Activated effector memory CD4-positive, alpha-beta T cell treated with Interleukin-2 at 50 U/mL for 16 hours (primary cell): ENCODE results near the gene ITGA1.
"Not testable (repeated sequence)": the region's sequence is repeated elsewhere in the genome, so short reads cannot be mapped to it uniquely, and the experiment has no call there.

Source experiments
- DNase-seq: peaks from one replicate; pipeline ENCODE4 v3.0.0-alpha.2; 2020

The ITGA1 gene

GRCh38 chr5:52837591-52838001, 49.9 kb downstream of the ITGA1 start:
- no peak for DNase-seq

GRCh38 chr5:52838326-52839015, 50.8 kb downstream of the ITGA1 start:
- no peak for DNase-seq

- DNase-seq = no peak
These were observed 51.6 kb downstream of the ITGA1 start for GRCh38 chr5:52839285-52839684.

GRCh38 chr5:52840277-52841050, 52.7 kb downstream of the ITGA1 start:
- no peak for DNase-seq

- no peak for DNase-seq
These were observed 53.4 kb downstream of the ITGA1 start for GRCh38 chr5:52841114-52841513.

- DNase-seq = no peak
These were observed 54.4 kb downstream of the ITGA1 start for GRCh38 chr5:52842111-52842510.

GRCh38 chr5:52844885-52845284, 57.2 kb downstream of the ITGA1 start:
- DNase-seq = no peak

GRCh38 chr5:52846182-52846842, 58.6 kb downstream of the ITGA1 start:
- no peak for DNase-seq

GRCh38 chr5:52848688-52849087, 61.0 kb downstream of the ITGA1 start:
- not testable (repeated sequence) for DNase-seq

- DNase-seq = no peak
These were observed 61.8 kb downstream of the ITGA1 start for GRCh38 chr5:52849544-52849943.

GRCh38 chr5:52853650-52854049, 65.9 kb downstream of the ITGA1 start:
- no peak for DNase-seq

- DNase-seq = no peak
These were observed 66.6 kb downstream of the ITGA1 start for GRCh38 chr5:52854301-52854700.

GRCh38 chr5:52854949-52855348, 67.2 kb downstream of the ITGA1 start:
- DNase-seq = no peak

- no peak for DNase-seq
These were observed 68.8 kb downstream of the ITGA1 start for GRCh38 chr5:52856564-52856963.

- no peak for DNase-seq
These were observed 71.9 kb downstream of the ITGA1 start for GRCh38 chr5:52859628-52860027.

- DNase-seq = no peak
These were observed 73.7 kb downstream of the ITGA1 start for GRCh38 chr5:52861368-52861767.

- no peak for DNase-seq
These were observed 76.1 kb downstream of the ITGA1 start for GRCh38 chr5:52863715-52864290.

GRCh38 chr5:52864371-52864770, 76.7 kb downstream of the ITGA1 start:
- no peak for DNase-seq

- no peak for DNase-seq
These were observed 77.2 kb downstream of the ITGA1 start for GRCh38 chr5:52864884-52865283.

- DNase-seq = not testable (repeated sequence)
These were observed 78.3 kb downstream of the ITGA1 start for GRCh38 chr5:52865991-52866390.

GRCh38 chr5:52867809-52868208, 80.1 kb downstream of the ITGA1 start:
- DNase-seq = no peak

GRCh38 chr5:52868417-52868816, 80.7 kb downstream of the ITGA1 start:
- no peak for DNase-seq

GRCh38 chr5:52869391-52869790, 81.7 kb downstream of the ITGA1 start:
- no peak for DNase-seq

- no peak for DNase-seq
These were observed 82.7 kb downstream of the ITGA1 start for GRCh38 chr5:52870448-52870847.
